ENCODE data around the gene KRTAP10-5. TPM values are rescaled to one million over a fixed set of nuclear protein-coding genes. Genes with fewer than 3 reads are reported as not detected.
"Not testable (repeated sequence)": the region's sequence is repeated elsewhere in the genome, so short reads cannot be mapped to it uniquely, and the experiment has no call there.

KRTAP10-5 gene
- total RNA-seq, 2 donors from 2014 or later = not detected

DNA sequence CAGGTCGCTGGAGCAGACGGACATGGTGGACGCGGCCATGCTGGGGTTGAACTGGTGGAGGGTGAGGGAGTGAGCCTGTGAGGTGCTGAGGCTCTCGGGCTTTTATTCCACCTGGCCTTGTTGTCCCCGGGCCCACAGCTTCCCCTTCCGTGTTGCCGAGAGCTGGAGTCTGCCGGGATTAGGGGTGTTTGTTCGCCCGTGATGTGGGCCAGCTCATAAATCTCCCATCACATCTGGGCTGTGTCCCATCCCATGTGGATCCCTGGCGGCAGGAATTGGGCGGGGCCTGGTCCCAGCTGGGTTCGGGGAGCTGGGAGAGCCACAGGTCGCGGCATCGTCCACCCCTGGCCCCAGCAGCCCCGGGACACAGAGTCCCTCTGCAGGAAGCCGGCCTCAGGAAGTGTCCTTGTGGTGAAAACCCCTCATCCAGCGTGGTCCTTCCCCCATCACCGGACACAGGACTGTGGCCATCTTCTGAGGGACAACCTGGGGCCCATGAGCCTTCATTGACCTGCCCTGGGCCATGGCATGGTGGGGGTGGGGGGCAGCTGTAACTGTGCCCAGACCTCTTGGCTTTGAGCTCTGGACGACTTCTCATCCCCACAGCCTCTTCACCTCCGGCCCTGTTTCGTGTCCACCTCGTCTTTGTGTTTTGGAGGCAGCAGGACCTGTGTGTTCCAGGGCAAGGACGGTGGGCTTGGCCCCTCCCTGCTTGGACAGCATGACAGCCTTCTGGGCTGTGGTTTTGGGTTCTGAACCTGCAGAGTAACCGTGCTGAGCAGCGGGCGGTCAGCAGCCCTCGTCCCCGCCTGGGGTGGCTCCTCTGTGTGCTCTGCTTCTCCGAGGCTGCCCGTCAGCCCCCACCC lies 12.3 kb upstream of the KRTAP10-5 start, which contains the start of gene KRTAP10-6:
KRTAP10-6 (minus strand) TSS at position 60 of the 866 bp plus-strand sequence; CDS start at position 39, 21 bp downstream.
- no peaks in the 10 kb centered on the region for H3K9me3 ChIP-seq (ENCODE audit: control insufficient read depth, low read length, poor library complexity, severe bottlenecking)
- Mint-ChIP-seq H3K27ac (peak within 1 kb of the TSS; percentile 27), H3K4me1 (peaks cover 5% of the 10 kb centered on the region), H3K4me3 (no peak within 1 kb of the TSS), H3K36me3 (ENCODE audit: low read depth) (peaks cover 2% of the 10 kb centered on the region), H3K27me3 (peaks cover 15% of the 10 kb centered on the region)
- ATAC-seq = no peak
- no peak for DNase-seq

DNA sequence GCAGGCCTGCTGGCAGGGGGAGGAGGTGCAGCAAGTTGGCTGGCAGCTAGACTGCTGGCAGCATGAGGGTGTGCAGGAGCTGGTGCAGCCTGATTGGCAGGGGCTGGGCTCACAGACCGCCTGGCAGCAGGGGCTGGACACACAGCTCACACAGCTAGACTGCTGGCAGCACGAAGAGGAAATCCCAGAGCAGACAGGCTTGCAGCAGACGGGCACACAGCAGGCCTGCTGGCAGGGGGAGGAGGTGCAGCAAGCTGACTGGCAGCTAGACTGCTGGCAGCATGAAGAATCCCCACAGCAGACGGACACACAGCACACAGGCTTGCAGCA lies 11.4 kb upstream of the KRTAP10-5 start:
- H3K4me1 Mint-ChIP-seq; H3K4me3 Mint-ChIP-seq; H3K9me3 ChIP-seq (ENCODE audit: control insufficient read depth, low read length, poor library complexity, severe bottlenecking); DNase-seq; ATAC-seq; H3K27ac Mint-ChIP-seq; H3K36me3 Mint-ChIP-seq (ENCODE audit: low read depth): not testable (repeated sequence)
- H3K27me3 Mint-ChIP-seq = peaks cover 21% of the 10 kb centered on the region

DNA sequence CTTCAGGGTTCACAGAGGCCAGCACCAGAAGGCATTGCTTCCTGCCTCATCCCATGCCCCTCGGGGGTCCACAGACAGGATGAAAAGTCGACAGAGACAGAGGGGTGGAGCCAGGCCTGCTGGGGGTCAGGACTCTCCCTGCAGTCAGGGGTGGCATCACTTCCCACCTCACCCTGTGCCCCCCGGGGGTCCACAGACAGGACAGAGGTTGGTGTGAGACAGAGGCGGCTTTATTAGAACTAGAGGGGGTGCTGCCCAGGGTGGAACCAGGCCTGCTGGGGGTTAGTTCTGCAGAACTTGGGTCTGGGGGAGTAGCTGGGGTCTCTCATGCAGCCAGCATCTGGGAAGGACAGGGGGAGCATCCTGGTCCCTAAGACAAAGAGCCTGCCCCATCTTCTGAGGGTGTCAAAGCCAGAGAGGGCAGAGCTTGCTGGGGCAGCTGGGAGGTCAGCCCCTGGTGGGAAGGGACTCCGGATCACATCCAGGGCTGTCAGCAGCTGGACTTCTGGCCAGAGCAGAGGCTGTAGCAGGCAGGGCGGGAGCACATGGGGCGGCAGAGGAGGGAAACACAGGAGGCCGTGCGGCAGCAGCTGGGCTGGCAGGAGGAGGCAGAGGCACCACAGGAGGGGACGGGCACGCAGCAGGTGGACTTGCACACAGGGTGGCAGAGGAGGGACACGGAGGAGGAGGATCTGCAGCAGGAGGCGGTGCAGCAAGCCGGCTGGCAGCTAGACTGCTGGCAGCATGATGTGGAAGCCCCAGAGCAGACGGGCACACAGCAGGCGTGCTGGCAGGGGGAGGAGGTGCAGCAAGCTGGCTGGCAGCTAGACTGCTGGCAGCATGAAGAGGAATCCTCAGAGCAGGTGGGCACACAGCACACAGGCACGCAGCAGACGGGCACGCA lies 10.7 kb upstream of the KRTAP10-5 start:
- not testable (repeated sequence) for H3K4me1 Mint-ChIP-seq; H3K4me3 Mint-ChIP-seq; H3K9me3 ChIP-seq (ENCODE audit: control insufficient read depth, low read length, poor library complexity, severe bottlenecking); DNase-seq; ATAC-seq; H3K36me3 Mint-ChIP-seq (ENCODE audit: low read depth)
- H3K27ac Mint-ChIP-seq = peak overlapping the region; percentile 27
- H3K27me3 Mint-ChIP-seq = peaks cover 28% of the 10 kb centered on the region

DNA sequence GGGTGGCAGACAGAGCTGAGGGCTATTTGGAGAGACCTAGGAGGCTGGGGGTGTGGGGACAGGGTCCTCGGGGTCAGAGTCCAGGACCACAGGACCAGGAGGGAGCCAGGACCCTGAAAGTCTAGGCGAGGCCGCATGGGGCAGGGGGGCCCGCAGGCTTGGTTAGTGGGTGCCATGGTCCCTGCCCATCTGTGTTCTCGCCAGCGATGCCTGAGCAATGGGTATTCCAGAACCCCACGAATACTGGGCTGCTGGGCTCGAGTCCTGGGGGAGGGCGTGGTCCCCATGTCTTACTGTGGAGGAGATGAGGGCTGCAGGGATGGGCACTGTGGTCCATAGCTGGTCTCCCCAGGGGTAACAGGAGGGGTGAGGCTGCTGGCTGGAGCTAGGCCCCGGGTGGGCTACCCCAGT lies 9.9 kb upstream of the KRTAP10-5 start:
- no peaks in the 10 kb centered on the region for H3K9me3 ChIP-seq (ENCODE audit: control insufficient read depth, low read length, poor library complexity, severe bottlenecking)
- Mint-ChIP-seq H3K4me3 (no peak overlapping the region), H3K36me3 (ENCODE audit: low read depth) (peaks cover 5% of the 10 kb centered on the region), H3K27ac (no peak overlapping the region), H3K27me3 (peaks cover 36% of the 10 kb centered on the region), H3K4me1 (peaks cover 3% of the 10 kb centered on the region)
- ATAC-seq (no peak), DNase-seq (no peak)

DNA sequence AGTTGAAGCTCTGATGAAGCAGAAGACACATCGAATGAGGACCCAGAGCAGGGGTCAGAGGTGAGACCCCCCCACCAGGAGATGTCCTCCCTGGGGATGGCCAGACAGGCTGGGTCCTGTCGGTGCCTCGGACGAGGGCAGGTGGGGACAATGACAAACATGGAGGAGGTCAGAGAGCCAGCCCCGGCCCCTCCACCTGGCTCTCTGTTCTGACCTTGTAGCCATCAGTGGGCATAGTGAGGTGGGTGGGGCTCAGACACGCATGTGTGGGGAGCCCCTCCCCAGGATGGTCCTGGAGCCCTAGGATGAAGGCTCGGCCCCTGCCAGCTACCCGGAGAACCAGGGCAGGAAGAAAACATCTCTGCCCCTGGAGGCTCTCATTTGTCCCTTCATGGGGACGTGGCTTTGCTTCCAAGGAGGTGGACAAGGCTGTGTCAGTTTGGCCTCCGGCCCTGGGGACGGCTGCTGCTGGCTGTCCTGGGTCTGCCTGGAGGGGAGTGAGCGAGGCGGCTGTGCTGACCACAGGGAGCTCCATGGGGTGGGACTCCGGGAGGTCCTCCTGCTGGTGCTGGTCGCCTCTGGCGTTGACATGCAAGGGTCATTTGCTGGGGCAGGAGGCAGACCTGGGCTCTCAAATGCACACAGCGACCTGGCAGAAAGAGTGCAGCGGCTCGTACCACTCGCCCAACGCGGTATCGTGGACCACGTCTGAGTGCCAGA lies 9.3 kb upstream of the KRTAP10-5 start:
- ATAC-seq (no peak), DNase-seq (no peak)
- H3K4me1 Mint-ChIP-seq = no peaks in the 10 kb centered on the region
- no peak overlapping the region for H3K27ac Mint-ChIP-seq
- peaks cover 3% of the 10 kb centered on the region for H3K36me3 Mint-ChIP-seq (ENCODE audit: low read depth)
- H3K9me3 ChIP-seq (ENCODE audit: control insufficient read depth, low read length, poor library complexity, severe bottlenecking) = no peaks in the 10 kb centered on the region
- H3K4me3 Mint-ChIP-seq = no peak overlapping the region
- peaks cover 38% of the 10 kb centered on the region for H3K27me3 Mint-ChIP-seq

DNA sequence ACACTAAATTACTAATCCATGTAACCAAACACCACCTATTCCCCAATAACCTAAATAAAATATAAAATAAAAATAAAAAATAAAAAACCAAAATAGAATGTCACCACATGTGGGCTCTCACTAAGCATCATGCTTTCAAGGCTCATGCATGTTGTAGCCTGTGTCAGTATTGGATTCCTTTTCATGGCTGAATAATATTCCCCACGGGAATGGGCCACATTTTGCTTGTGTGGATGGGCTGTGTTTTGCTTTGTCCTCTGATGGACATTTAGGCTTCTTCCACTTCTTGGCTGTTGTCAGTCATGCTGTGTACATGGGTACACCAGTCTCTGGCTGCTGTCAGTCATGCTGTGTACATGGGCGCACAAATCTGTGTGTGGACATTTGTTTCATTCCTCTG lies 8.7 kb upstream of the KRTAP10-5 start:
- Mint-ChIP-seq H3K27ac (no peak overlapping the region), H3K27me3 (peaks cover 43% of the 10 kb centered on the region)
- no peaks in the 10 kb centered on the region for H3K9me3 ChIP-seq (ENCODE audit: control insufficient read depth, low read length, poor library complexity, severe bottlenecking)

DNA sequence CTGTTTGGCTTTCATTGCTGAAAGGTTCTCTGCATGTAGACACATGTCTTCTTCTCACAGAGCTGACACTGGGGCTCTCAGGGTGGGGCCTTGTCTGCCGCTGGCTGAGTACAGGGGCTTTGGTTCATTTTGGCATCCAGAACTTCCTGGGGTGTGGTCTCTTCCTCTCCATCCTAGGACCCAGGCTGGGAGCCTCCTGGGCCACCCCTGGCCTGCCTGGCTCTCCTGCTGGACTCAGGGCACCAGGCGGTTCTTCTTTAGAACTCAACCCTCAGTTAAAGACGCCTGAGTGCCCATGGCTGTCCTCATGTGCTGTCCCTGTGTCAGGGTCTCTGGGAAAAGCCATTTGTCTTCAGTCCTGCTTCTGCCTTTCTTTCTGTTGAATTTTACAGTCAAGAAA lies 5.5 kb upstream of the KRTAP10-5 start:
- peaks cover 3% of the 10 kb centered on the region for H3K36me3 Mint-ChIP-seq (ENCODE audit: low read depth)
- no peak for DNase-seq
- no peaks in the 10 kb centered on the region for H3K9me3 ChIP-seq (ENCODE audit: control insufficient read depth, low read length, poor library complexity, severe bottlenecking)
- H3K27me3 Mint-ChIP-seq = peaks cover 38% of the 10 kb centered on the region
- no peak overlapping the region for H3K4me3 Mint-ChIP-seq
- no peak for ATAC-seq
- peaks cover 9% of the 10 kb centered on the region for H3K4me1 Mint-ChIP-seq
- no peak overlapping the region for H3K27ac Mint-ChIP-seq

More for the DNA sequence above, 8.7 kb upstream of the KRTAP10-5 start:
- Mint-ChIP-seq H3K4me3 (no peak overlapping the region), H3K4me1 (peaks cover 5% of the 10 kb centered on the region), H3K36me3 (ENCODE audit: low read depth) (peaks cover 3% of the 10 kb centered on the region)
- DNase-seq (no peak), ATAC-seq (no peak)

DNA sequence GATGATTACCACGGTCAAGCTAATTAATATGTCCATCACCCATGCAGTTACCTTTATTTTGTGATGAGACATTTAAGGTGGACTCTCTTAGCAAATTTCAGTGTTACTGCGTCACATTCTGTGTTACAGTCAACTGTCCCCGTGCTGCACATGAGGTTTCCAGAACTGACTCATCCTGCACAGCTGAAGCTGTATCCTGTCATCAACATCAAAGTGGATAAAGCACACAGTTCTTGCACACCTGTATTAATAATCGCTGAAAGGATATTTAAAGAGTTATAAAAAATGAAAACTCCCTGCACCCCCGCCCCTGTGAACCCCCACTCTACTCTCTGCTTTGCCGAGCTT lies 3.4 kb upstream of the KRTAP10-5 start:
- no peaks in the 10 kb centered on the region for H3K9me3 ChIP-seq (ENCODE audit: control insufficient read depth, low read length, poor library complexity, severe bottlenecking)
- no peak for DNase-seq
- Mint-ChIP-seq H3K4me3 (no peak overlapping the region), H3K27me3 (peaks cover 28% of the 10 kb centered on the region), H3K36me3 (ENCODE audit: low read depth) (peaks cover 3% of the 10 kb centered on the region), H3K27ac (no peak overlapping the region), H3K4me1 (peaks cover 9% of the 10 kb centered on the region)
- ATAC-seq = peak; percentile 69

DNA sequence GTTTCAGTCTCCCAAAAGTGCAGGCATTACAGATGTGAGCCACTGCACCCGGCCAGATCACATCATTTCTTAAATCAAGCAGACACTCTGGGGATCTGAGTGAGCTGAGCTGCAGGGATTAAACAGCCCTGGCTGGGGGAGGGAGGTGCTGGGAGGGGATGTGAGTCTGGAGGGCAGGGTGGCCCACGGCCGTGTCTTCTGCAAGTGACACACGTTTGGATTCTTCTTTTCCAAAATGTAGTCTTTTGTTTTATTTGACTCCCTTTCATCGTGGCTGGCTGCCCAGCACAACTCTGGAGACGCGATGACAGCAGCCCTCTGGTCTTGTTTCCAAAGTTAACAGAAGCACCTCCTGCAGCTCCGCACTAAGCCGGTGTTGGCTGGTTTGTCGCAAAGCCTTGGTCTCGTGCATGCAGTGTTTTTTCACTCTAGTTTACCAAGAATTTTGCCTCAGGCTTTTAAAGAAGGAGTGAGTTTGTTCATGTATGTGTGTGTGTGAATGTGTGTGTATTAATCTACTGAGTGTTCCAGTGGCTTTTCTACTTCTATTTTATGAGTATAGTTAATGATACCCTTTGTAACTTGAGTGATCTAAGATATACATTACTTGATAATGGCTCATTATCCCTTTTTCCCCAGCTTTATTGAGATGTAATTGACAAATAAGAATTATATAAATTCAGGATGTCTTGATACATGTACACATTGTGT lies 2.8 kb upstream of the KRTAP10-5 start:
- DNase-seq = no peak
- Mint-ChIP-seq H3K4me3 (no peak overlapping the region), H3K36me3 (ENCODE audit: low read depth) (peaks cover 3% of the 10 kb centered on the region), H3K4me1 (peaks cover 9% of the 10 kb centered on the region), H3K27ac (no peak overlapping the region), H3K27me3 (peaks cover 28% of the 10 kb centered on the region)
- ATAC-seq = no peak
- no peaks in the 10 kb centered on the region for H3K9me3 ChIP-seq (ENCODE audit: control insufficient read depth, low read length, poor library complexity, severe bottlenecking)

DNA sequence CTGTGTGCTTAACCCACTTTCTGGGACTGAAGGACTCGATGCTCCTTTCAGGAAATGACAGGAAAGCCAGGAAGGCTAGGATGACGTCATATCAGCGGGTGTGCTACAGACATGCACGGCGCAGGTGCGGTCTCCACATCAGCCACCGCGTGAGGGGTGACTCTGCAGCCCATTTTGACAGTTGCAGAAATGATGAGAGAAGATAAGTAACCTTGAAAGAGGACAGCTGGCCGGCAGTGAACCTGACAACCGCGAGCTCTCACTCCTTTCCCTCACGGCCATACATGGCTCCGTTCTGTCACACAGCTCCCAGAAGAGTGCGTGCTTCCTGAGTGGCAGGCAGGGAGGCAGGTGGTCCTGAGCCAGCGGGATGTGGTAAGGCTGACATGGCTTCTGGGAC lies 1.7 kb upstream of the KRTAP10-5 start:
- ATAC-seq = no peak
- peaks cover 25% of the 10 kb centered on the region for H3K27me3 Mint-ChIP-seq

DNA sequence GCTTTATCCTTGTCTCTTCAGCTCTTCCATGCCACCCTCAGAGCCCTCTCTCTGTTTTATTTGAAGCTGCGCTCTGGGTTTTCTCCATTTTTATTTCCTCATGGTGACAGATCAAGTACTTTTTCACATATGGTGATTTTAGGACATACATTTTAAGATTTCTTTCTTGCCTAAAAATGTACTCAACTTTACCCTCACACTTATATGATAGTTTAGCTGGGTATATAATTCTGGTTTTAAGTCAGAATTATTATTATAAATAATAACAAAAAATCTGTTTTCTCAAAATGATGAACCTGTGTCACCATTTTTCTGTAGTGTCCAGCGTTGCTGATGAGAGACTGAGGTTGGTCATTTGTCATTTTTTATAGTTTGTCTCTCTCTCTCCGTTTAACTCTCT lies 754 bp upstream of the KRTAP10-5 start:
- Mint-ChIP-seq H3K36me3 (ENCODE audit: low read depth) (peaks cover 3% of the 10 kb centered on the region), H3K27ac (no peak overlapping the region), H3K27me3 (peaks cover 16% of the 10 kb centered on the region), H3K4me1 (peaks cover 9% of the 10 kb centered on the region), H3K4me3 (no peak overlapping the region)
- DNase-seq (no peak), ATAC-seq (no peak)
- no peaks in the 10 kb centered on the region for H3K9me3 ChIP-seq (ENCODE audit: control insufficient read depth, low read length, poor library complexity, severe bottlenecking)

More for the DNA sequence above, 1.7 kb upstream of the KRTAP10-5 start:
- no peak overlapping the region for H3K4me3 Mint-ChIP-seq
- peaks cover 9% of the 10 kb centered on the region for H3K4me1 Mint-ChIP-seq
- DNase-seq = no peak
- H3K36me3 Mint-ChIP-seq (ENCODE audit: low read depth) = peaks cover 3% of the 10 kb centered on the region
- no peak overlapping the region for H3K27ac Mint-ChIP-seq
- H3K9me3 ChIP-seq (ENCODE audit: control insufficient read depth, low read length, poor library complexity, severe bottlenecking) = no peaks in the 10 kb centered on the region

DNA sequence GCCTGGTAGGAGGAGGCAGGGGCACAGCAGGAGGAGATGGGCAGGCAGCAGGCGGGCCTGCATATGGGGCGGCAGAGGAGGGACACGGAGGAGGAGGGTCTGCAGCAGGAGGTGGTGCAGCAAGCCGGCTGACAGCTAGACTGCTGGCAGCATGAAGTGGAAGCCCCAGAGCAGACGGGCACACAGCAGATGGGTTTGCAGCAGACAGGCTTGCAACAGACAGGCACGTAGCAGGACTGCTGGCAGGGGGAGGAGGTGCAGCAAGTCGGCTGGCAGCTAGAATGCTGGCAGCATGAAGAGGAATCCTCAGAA lies 615 bp downstream of the KRTAP10-5 start:
- DNase-seq = no peak
- Mint-ChIP-seq H3K27ac (no peak overlapping the region), H3K36me3 (ENCODE audit: low read depth) (no peaks in the 10 kb centered on the region), H3K4me3 (no peak overlapping the region), H3K4me1 (peaks cover 10% of the 10 kb centered on the region), H3K27me3 (peaks cover 15% of the 10 kb centered on the region)
- no peak for ATAC-seq
- H3K9me3 ChIP-seq (ENCODE audit: control insufficient read depth, low read length, poor library complexity, severe bottlenecking) = no peaks in the 10 kb centered on the region
